CD4-positive, alpha-beta T cell (primary cell): ENCODE results near the gene CACNA1G. TPM values are rescaled to one million over a fixed set of nuclear protein-coding genes. Genes with fewer than 3 reads are reported as not detected.

ENCODE experiments used
- ATAC-seq: fragments of 200-7000 bp; cut with Tn5 transposase; one replicate; pipeline ENCODE4 v1.10.0; 2022; ENCODE audit warnings: mild to moderate bottlenecking; ENCODE audit not compliant: poor library complexity
- CTCF ChIA-PET: fragments of 350-600 bp; sonication (Branson Sonifier 250); formaldehyde crosslinking; loops from one replicate; lab custom pipeline; 2021; ENCODE audit warnings: antibody characterized with exemption, inconsistent platforms; lab: Charles Lee
- POLR2A ChIA-PET: fragments of 350-600 bp; sonication (Branson Sonifier 250); formaldehyde crosslinking; loops from one replicate; lab custom pipeline; 2021; ENCODE audit warnings: antibody characterized with exemption, inconsistent platforms; lab: Charles Lee
- DNase-seq, 14 experiments: peaks; one replicate each; pipeline ENCODE4 v3.0.0-alpha.2; 2013 to 2020; ENCODE audit warnings: mixed read lengths in 2 of 14
- H3K27ac ChIP-seq, 2 donors: one replicate each; pipeline versions ENCODE4 v1.5.1 to v1.7.0; 2013; ENCODE audit warnings: low read length in 2 of 2, low read depth in 1 of 2, mild to moderate bottlenecking in 1 of 2
- H3K27me3 ChIP-seq, 2 experiments: 1 replicate in 1 of 2; 2 replicates in 1 of 2; pipeline versions ENCODE4 v1.6.1 to v1.7.0; 2013; ENCODE audit warnings: low read length in 2 of 2, control low read depth in 1 of 2, mild to moderate bottlenecking in 1 of 2, moderate library complexity in 1 of 2; ENCODE audit not compliant: insufficient read depth in 2 of 2, control insufficient read depth in 1 of 2
- H3K36me3 ChIP-seq: one replicate; pipeline ENCODE4 v1.6.1; 2013; ENCODE audit warnings: low read length, control low read depth; ENCODE audit not compliant: insufficient read depth
- H3K4me1 ChIP-seq: one replicate; pipeline ENCODE4 v1.6.1; 2013; ENCODE audit warnings: low read length, control low read depth; ENCODE audit not compliant: insufficient read depth
- H3K4me3 ChIP-seq: one replicate; pipeline ENCODE4 v1.5.1; 2013; ENCODE audit warnings: mild to moderate bottlenecking, low read length, moderate library complexity
- H3K9me3 ChIP-seq, 2 experiments: 1 replicate in 1 of 2; 2 replicates in 1 of 2; pipeline versions ENCODE4 v1.6.1 to v1.7.0; 2013; ENCODE audit warnings: low read length in 2 of 2, mild to moderate bottlenecking in 2 of 2, control low read depth in 1 of 2, moderate library complexity in 1 of 2; ENCODE audit not compliant: control insufficient read depth in 1 of 2, insufficient read depth in 1 of 2
- H3K27ac Mint-ChIP-seq: one replicate; pipeline ENCODE4 v1.8.0; 2020; ENCODE audit warnings: mixed read lengths
- H3K27me3 Mint-ChIP-seq: one replicate; pipeline ENCODE4 v1.8.0; 2021; ENCODE audit warnings: mixed read lengths
- H3K36me3 Mint-ChIP-seq: one replicate; pipeline ENCODE4 v1.8.0; 2021; ENCODE audit warnings: low read depth, mixed read lengths
- H3K4me1 Mint-ChIP-seq: one replicate; pipeline ENCODE4 v1.8.0; 2021; ENCODE audit warnings: low read depth, mixed read lengths
- H3K4me3 Mint-ChIP-seq: one replicate; pipeline ENCODE4 v1.8.0; 2020; ENCODE audit warnings: mild to moderate bottlenecking, mixed read lengths
- H3K9me3 Mint-ChIP-seq: one replicate; pipeline ENCODE4 v1.8.0; 2020; ENCODE audit warnings: mixed read lengths
- intact Hi-C, 2 experiments: fragments of 100-400 bp; cut with DNase I in 1 of 2; cut with micrococcal nuclease in 1 of 2; formaldehyde crosslinking; loops; one replicate each; pipeline versions ENCODE4 v1.15.1 to v1.9.0; 2023 to 2025; cut with DNase I, micrococcal nuclease
- total RNA-seq, 174 experiments: library from RNA in 2 of 174; stranded (reverse) in 2 of 174; gene quantifications; one replicate each; pipeline ENCODE4 v1.2.3 and lab custom pipeline; 2021 to 2026
- TF ChIP-seq, protein P1 (sequence below): fragments of 200-600 bp; IDR thresholded peaks from one replicate; pipeline ENCODE4 v1.8.0; 2022; ENCODE audit warnings: antibody characterized with exemption, mild to moderate bottlenecking

CACNA1G gene
- total RNA-seq, 2 experiments from 2014 or later = not detected

DNA sequence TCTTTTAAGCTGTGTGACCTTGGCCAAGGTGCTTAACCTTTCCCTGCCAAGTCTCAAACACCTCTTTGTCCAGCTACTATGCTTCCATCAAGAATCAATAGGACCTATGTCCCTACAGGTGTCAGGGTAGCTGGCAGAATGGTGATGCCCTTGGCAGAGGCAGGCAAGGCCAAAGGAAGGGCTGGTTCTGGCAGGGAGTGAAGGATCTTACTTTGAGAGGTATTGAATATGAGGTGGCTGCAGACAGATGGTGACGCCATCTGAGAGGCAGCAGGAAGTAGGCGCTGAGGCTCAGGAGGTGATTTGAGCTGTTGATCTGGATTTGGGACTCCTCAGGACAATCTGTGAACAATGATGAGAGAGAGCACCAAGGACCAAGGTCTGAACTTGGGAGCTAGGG lies 86.7 kb downstream of the CACNA1G start:
- no peak for DNase-seq
- Mint-ChIP-seq H3K36me3 (no peaks in the 10 kb centered on the region), H3K9me3 (no peaks in the 10 kb centered on the region), H3K4me3 (no peak overlapping the region), H3K4me1 (no peaks in the 10 kb centered on the region), H3K27ac (no peak overlapping the region), H3K27me3 (peaks cover 28% of the 10 kb centered on the region)
- Histone ChIP-seq H3K27ac (no peak overlapping the region), H3K27me3 (peaks cover 5 to 6% of the 10 kb centered on the region in 2 experiments), H3K36me3 (no peaks in the 10 kb centered on the region), H3K4me3 (no peak overlapping the region), H3K4me1 (no peaks in the 10 kb centered on the region), H3K9me3 (peaks cover 0 to 3% of the 10 kb centered on the region in 2 experiments)
- no peak for ATAC-seq
- TF ChIP-seq, protein P1, sequence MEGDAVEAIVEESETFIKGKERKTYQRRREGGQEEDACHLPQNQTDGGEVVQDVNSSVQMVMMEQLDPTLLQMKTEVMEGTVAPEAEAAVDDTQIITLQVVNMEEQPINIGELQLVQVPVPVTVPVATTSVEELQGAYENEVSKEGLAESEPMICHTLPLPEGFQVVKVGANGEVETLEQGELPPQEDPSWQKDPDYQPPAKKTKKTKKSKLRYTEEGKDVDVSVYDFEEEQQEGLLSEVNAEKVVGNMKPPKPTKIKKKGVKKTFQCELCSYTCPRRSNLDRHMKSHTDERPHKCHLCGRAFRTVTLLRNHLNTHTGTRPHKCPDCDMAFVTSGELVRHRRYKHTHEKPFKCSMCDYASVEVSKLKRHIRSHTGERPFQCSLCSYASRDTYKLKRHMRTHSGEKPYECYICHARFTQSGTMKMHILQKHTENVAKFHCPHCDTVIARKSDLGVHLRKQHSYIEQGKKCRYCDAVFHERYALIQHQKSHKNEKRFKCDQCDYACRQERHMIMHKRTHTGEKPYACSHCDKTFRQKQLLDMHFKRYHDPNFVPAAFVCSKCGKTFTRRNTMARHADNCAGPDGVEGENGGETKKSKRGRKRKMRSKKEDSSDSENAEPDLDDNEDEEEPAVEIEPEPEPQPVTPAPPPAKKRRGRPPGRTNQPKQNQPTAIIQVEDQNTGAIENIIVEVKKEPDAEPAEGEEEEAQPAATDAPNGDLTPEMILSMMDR = no peak
- intact Hi-C loops = no loop called here
- CTCF ChIA-PET = no interaction called here
- POLR2A ChIA-PET = no interaction called here

DNA sequence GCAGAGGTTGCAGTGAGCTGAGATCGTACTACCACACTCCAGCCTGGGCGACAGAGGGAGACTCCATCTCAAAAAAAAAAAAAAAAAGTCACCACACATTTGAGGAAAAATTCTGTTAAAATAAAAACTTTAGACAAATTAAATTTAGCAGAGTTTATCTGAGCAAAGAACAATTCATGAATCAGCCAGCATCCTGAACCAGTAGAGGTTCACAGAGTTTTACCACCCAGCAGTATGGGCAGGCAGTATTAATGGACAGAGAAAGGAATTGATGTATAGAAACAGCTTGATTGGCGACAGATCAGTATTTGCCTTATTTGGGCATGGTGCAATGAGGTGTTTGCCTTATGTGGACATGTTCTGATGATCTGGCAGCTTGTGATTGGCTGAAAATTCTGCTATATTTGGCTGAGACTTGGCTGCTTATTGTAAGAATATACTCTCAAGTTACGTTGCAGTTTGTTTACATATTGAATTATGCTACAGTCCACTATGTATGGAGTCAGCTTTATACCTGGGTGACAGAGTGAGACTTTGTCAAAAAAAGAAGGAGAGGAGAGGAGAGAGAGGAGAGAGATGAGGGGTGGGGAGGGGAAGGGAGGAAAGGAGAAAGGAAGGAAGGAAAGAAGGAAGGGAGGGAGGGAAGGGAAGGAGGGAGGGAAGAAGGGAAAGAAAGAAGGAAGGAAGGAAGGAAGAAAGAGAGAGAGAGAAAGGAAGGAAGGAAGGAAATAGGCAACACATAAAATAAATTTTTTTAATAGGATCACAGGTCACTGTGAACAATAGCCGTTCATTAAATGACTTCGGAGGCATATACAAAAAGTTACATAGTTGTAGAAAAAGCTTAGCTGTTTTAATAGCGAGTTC lies 88.8 kb downstream of the CACNA1G start:
- Histone ChIP-seq H3K27ac (no peak overlapping the region), H3K9me3 (peaks cover 0 to 11% of the 10 kb centered on the region in 2 experiments), H3K36me3 (no peaks in the 10 kb centered on the region), H3K4me1 (no peaks in the 10 kb centered on the region), H3K27me3 (peaks cover 0 to 2% of the 10 kb centered on the region in 2 experiments), H3K4me3 (no peak overlapping the region)
- no peak overlapping the region for H3K27ac Mint-ChIP-seq
- no peak overlapping the region for H3K4me3 Mint-ChIP-seq
- intact Hi-C loops = loop anchor here in 1 of 2 experiments (2.0 kb wide), 1 partner anchor 38 kb away; no protein-coding TSS in a partner anchor
- TF ChIP-seq, protein P1 = no peak
- DNase-seq (no peak), ATAC-seq (no peak)
- no peaks in the 10 kb centered on the region for H3K36me3 Mint-ChIP-seq
- ChIA-PET POLR2A (no interaction called here), CTCF (no interaction called here)
- peaks cover 19% of the 10 kb centered on the region for H3K27me3 Mint-ChIP-seq
- H3K4me1 Mint-ChIP-seq = no peaks in the 10 kb centered on the region
- H3K9me3 Mint-ChIP-seq = no peaks in the 10 kb centered on the region

DNA sequence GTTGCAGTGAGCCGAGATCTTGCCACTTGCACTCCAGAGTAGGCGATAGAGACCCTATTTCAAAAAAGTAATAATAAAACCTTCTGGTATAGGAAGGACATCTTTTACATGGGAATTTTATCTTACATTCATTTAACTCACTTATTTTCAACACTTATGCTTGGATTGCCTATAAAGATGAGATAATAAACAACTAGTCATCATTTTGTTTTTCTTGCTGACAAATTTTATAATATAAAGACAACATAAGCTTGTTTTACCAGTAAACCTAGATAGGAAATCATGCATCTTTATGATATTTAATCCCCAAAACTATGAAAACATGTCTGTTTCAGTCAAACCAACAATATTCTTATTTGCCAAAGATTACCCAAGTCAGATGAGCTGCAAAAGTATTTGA lies 91.1 kb downstream of the CACNA1G start:
- no peaks in the 10 kb centered on the region for H3K4me1 Mint-ChIP-seq
- Histone ChIP-seq H3K27ac (no peak overlapping the region), H3K4me1 (no peaks in the 10 kb centered on the region), H3K4me3 (no peak overlapping the region), H3K36me3 (no peaks in the 10 kb centered on the region), H3K27me3 (peaks cover 0 to 2% of the 10 kb centered on the region in 2 experiments), H3K9me3 (peaks cover 0 to 11% of the 10 kb centered on the region in 2 experiments)
- no peak overlapping the region for H3K4me3 Mint-ChIP-seq
- TF ChIP-seq, protein P1 = no peak
- peaks cover 13% of the 10 kb centered on the region for H3K27me3 Mint-ChIP-seq
- H3K9me3 Mint-ChIP-seq = no peaks in the 10 kb centered on the region
- no peak for ATAC-seq
- H3K27ac Mint-ChIP-seq = no peak overlapping the region
- H3K36me3 Mint-ChIP-seq = no peaks in the 10 kb centered on the region
- POLR2A ChIA-PET = no interaction called here
- no peak for DNase-seq
- intact Hi-C loops = no loop called here
- CTCF ChIA-PET = no interaction called here
